ENCODE data around the gene COL18A1.
"Not testable (repeated sequence)": the region's sequence is repeated elsewhere in the genome, so short reads cannot be mapped to it uniquely, and the experiment has no call there.

COL18A1 gene

GRCh38 chr21:45441431-45442255, 36.7 kb downstream of the COL18A1 start:
- DNase-seq (ENCODE audit: low read depth), result no peak

GRCh38 chr21:45442276-45442675, 37.3 kb downstream of the COL18A1 start:
- no peak for DNase-seq (ENCODE audit: low read depth)

DNA sequence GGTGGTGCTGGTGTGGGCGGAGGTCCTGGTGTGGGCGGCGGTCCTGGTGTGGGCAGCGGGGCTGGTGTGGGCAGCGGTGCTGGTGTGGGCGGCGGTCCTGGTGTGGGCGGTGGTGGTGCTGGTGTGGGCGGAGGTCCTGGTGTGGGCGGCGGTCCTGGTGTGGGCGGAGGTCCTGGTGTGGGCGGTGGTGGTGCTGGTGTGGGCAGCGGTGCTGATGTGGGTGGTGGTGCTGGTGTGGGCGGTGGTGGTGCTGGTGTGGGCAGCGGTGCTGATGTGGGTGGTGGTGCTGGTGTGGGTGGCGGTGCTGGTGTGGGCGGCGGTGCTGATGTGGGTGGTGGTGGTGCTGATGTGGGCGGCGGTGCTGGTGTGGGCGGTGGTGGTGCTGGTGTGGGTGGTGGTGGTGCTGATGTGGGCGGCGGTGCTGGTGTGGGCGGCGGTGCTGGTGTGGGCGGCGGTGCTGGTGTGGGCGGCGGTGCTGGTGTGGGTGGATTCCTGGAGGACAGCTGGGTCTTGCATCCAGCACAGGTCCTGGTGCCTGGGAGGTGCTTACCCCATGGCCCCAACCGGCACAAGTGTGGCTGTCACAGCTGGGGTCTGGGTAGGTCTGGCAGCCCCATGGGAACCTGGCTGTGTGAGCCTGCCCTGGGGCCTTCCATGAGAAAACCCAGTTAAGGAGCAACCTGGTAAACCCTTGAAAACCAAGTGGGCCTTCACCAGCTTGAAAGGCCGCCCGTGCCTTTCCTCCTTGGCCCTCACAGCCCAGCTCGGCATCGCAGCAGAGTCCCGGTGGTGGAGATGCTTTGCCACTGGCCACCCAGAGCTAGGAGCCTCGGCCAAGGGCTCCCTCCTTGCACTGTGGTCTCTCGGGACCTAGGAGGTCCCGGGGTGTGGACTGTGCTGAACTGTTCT, 38.0 kb downstream of the COL18A1 start:
- DNase-seq (ENCODE audit: low read depth), result not testable (repeated sequence)

- DNase-seq (ENCODE audit: low read depth), result no peak
Observed at GRCh38 chr21:45443595-45444181, 38.7 kb downstream of the COL18A1 start.

- DNase-seq (ENCODE audit: low read depth), result no peak
Observed at GRCh38 chr21:45444385-45444784, 39.4 kb downstream of the COL18A1 start.

GRCh38 chr21:45445369-45445768, 40.4 kb downstream of the COL18A1 start:
- no peak for DNase-seq (ENCODE audit: low read depth)

GRCh38 chr21:45447821-45448220, 42.9 kb downstream of the COL18A1 start:
- DNase-seq (ENCODE audit: low read depth), result no peak

- DNase-seq (ENCODE audit: low read depth), result no peak
Observed at GRCh38 chr21:45448283-45448809, 43.4 kb downstream of the COL18A1 start.

DNA sequence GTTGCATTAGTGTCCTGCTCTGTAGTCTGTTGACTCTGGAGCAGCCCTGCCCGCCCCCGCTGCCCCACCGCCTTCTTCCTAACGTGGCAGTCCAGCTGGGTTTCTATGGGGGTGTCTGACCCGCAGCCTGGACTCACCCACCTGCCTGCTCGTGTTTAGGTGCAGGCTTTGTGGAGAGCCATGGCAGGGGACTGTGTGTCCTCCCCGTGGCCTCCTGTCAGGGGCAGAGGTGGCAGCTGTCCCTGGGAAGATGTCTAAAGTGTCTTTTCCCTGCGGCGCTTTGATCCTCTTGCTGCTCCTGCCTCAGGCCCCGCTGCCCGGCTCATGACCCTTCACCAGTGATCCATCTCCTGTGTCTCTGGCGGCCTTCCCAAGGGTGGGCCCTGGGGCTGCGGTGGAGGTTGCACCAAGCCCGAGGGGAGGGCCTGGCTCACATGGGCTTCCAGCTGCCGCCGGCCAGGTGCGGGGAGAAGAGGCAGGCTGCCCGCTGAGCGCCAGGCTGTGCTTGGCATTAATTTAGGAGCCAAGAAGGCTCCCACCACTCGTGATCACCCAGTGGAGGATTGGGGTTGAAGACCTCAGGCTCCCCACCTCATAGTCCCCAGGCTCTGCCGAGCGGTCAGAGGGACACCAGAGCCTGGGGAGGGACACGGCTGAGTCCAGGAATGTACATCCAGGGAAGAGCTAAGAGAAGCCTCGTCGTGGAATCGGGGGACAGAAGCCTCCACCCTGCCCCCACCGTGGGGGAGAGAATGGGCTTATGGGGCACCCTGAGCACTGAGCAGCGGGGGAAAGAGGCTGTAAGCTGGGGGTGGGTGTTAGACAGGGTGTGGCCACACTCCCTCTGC, 44.1 kb downstream of the COL18A1 start:
- no peak for DNase-seq (ENCODE audit: low read depth)

DNA sequence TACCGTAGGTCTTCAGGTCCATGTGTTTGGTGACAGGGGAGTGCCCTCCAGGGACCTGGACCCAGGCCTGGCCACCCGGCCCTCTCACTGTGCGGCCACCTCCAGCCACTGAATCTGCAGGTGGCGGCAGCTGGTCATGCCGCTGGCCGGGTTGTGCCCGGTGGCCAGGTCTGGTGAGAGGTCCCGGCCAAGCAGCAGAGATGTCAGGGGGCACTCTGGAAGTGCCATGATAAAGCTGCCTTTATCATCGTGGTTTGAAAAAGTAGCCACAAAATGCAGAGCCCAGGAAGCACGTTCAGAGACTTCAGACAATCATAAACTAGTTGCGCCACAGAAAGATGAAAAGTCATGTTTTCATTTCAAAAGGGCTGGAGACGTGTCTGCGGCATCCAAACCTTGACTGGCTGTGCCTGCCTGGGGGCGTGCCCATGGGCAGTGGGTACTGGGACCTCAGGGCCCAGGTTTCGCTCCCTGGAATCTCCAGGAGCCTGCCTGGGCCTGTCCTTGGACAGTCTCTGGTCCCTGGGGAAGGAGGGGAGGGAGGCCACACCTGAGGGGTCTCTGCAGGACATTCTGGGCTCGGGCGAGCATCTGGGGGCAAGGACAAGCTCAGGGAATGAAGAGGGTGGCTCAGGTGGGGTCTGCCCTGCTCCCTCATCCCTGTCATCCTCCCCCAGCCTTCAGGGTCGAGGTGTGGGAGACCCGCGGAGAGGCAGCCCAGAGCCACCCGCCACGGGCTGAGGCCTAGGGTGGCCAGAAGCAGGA, 44.9 kb downstream of the COL18A1 start:
- no peak for DNase-seq (ENCODE audit: low read depth)

- DNase-seq (ENCODE audit: low read depth), result no peak
Observed at GRCh38 chr21:45450423-45451090, 45.6 kb downstream of the COL18A1 start.

GRCh38 chr21:45451091-45451740, 46.3 kb downstream of the COL18A1 start:
- DNase-seq (ENCODE audit: low read depth), result no peak

DNA sequence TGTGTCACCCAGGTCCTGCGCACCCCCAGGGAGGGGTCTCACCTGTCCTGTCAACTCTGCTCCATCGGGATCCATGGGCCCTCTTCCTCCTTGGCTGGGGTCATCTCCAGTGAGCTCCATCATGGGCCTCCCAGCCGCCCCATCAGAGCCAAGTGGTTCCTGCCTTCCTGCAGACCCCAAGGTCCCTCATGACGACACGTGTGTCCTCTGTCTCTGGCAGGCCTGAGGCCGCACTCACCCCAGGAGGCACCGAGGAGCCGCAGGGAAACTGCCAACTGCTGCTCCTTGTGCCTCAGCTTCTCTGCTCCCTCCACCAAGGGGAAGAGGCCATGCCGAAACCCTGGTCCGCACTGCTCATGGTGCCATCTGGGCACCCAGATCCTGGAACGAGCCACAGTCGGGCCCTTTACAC, 46.8 kb downstream of the COL18A1 start:
- no peak for DNase-seq (ENCODE audit: low read depth)

- DNase-seq (ENCODE audit: low read depth), result no peak
Observed at GRCh38 chr21:45452696-45453307, 47.8 kb downstream of the COL18A1 start.

GRCh38 chr21:45453308-45453950, 48.5 kb downstream of the COL18A1 start:
- DNase-seq (ENCODE audit: low read depth), result no peak

DNA sequence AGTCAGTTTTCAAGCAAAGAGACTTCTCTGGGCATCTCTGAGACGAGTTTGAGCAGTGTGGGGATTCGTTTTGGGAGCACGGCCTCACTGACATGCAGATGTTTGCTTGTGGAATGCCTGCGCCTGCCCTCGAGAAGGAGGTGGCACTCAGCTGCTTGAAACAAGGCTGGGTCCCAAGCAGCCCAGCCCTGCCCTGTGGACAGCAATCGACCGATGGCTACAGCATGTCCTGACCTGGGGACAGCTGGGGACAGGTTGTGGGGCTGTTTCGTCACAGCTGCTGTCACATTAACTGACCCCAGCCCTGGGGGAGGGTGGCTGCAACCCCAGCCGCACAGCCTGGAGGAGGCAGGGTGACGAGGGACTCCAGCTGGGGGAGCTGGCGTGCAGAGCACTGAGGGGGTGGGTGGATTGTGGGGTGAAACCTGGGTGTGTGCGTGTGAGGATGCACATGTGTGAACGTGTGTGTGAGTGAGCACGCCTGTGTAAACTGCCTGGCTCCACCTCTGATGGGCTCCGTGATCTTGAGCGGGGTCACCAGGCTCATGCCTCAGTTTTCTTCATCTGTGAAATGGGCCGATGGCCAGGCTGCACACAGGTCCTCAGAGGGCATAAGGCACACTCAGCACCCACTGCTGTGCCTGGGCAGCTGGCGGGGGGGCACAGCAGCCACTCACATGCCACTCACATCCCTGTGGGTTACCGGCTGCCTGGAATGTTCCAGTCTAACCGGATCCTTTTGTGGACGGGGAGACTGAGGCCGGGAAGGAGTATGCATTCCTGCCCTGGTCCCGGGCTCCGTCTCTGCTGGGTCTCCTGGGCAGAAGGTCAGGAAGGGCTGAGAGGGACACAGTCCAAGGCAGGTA, 49.3 kb downstream of the COL18A1 start:
- DNase-seq (ENCODE audit: low read depth), result no peak

DNA sequence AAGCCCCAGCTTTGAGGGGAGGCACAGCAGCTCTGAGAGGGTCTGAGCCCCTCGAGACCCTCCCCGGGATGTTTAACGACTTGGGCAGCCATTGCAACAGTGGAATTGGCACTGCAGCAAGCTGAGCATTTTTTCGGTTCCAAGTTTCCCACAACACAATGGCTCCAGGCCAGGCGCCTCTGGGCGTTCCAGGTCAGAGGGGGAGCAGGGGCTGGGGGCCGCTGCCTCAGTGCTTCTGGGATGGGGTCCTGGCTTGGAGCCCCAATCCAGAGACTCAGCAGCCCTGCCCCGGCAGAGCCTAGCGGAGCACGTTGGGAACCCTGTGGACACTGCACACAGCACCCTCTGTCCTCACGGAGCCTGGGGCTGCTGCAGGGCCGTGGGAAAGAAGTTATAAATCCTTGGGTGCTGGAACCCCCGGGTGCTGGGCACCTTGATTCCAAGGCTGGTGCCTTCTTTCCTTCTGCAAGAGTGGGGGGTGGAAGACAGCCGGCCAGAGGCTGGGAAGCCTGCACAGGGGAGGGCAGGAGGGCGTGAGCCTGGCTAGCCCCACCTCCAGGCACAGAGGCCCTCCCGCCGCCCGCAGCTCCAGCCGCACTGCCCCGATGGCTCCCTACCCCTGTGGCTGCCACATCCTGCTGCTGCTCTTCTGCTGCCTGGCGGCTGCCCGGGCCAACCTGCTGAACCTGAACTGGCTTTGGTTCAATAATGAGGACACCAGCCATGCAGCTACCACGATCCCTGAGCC, 50.1 kb downstream of the COL18A1 start:
- DNase-seq (ENCODE audit: low read depth), result no peak
